Spleen (tissue), 11 donors: ENCODE measurements around the gene C1QTNF9. TPM values are rescaled to one million over a fixed set of nuclear protein-coding genes. Genes with fewer than 3 reads are reported as not detected.

Source experiments
- DNase-seq: peaks from one replicate; pipeline ENCODE4 v3.0.0-alpha.2; 2020
- H3K27ac ChIP-seq, 8 donors: fragments of 200-600 bp; sonication (generic) in 7 of 8; 1 replicate in 4 of 8; 2 replicates in 4 of 8; pipeline versions ENCODE4 v1.5.0 to v1.8.0; 2016 to 2021; ENCODE audit warnings: inconsistent platforms in 4 of 8, mild to moderate bottlenecking in 4 of 8, moderate library complexity in 1 of 8
- H3K27me3 ChIP-seq, 7 donors: fragments of 200-600 bp; sonication (generic) in 6 of 7; replicated peaks in 1 of 7; 1 replicate in 4 of 7; 2 replicates in 3 of 7; pipeline versions ENCODE4 v1.5.0 to v1.8.0; 2016 to 2021; ENCODE audit warnings: inconsistent platforms in 3 of 7, mild to moderate bottlenecking in 1 of 7
- H3K36me3 ChIP-seq, 6 donors: fragments of 200-600 bp; sonication (generic) in 5 of 6; 1 replicate in 4 of 6; 2 replicates in 2 of 6; pipeline versions ENCODE4 v1.5.0 to v1.8.0; 2016 to 2021; ENCODE audit warnings: inconsistent platforms in 2 of 6
- H3K4me1 ChIP-seq, 6 donors: fragments of 200-600 bp; sonication (generic) in 5 of 6; 1 replicate in 3 of 6; 2 replicates in 3 of 6; pipeline versions ENCODE4 v1.5.0 to v1.8.0; 2016 to 2021; ENCODE audit warnings: inconsistent platforms in 3 of 6
- H3K4me3 ChIP-seq, 8 donors: fragments of 200-600 bp; sonication (generic) in 7 of 8; 1 replicate in 4 of 8; 2 replicates in 4 of 8; pipeline versions ENCODE4 v1.5.0 to v1.8.0; 2016 to 2021; ENCODE audit warnings: inconsistent platforms in 4 of 8, mild to moderate bottlenecking in 4 of 8, moderate library complexity in 2 of 8
- H3K9me3 ChIP-seq, 8 donors: fragments of 200-600 bp; sonication (generic) in 7 of 8; 1 replicate in 4 of 8; 2 replicates in 4 of 8; pipeline versions ENCODE4 v1.5.0 to v1.8.0; 2016 to 2021; ENCODE audit warnings: inconsistent platforms in 4 of 8
- POLR2A ChIP-seq, 3 donors: fragments of 450-650 bp; IDR thresholded peaks; one replicate each; pipeline ENCODE4 v1.5.1; 2017; ENCODE audit warnings: antibody characterized with exemption in 3 of 3, mild to moderate bottlenecking in 1 of 3
- POLR2AphosphoS5 ChIP-seq, 3 donors: sonication (generic); formaldehyde crosslinking; IDR thresholded peaks; one replicate each; pipeline ENCODE4 v1.5.1; 2017; ENCODE audit warnings: antibody characterized with exemption in 3 of 3
- WGBS, 5 donors: extraction: QIAGEN DNeasy Blood & Tissue Kit in 3 of 5; methylation state at CpG; one replicate each; pipeline versions ENCODE4 v1.1.5 to v1.1.7; 2013 to 2018; 5-methylcytosine and 5-hydroxymethylcytosine counted together
- intact Hi-C: fragments of 100-400 bp; cut with DNase I; formaldehyde crosslinking; loops from one replicate; pipeline ENCODE4 v1.15.0; 2023; ENCODE audit warnings: low total_unique reads
- polyA plus RNA-seq, 3 donors: library from polyadenylated mRNA; stranded (reverse); fragments of 200-250 nt; gene quantifications; one replicate each; pipeline ENCODE4 v1.2.1, GENCODE V29; 2013
- total RNA-seq, 7 donors: library from RNA; depleted of rRNA in 3 of 7; stranded (reverse); fragments of >200 nt in 3 of 7; fragmentation: NEBNext Ultra II Directional in 4 of 7; extraction: Animal tissue kit (Norgen Biotek cat#: 25700) in 4 of 7; gene quantifications; one replicate each; pipeline versions ENCODE4 v1.1.0 to v1.2.1, GENCODE V29; 2016 to 2021
- TF ChIP-seq, protein P1 (sequence below), 11 experiments: fragments of 200-600 bp in 7 of 11; fragments of 450-650 bp in 4 of 11; sonication (generic) in 4 of 11; IDR thresholded peaks in 8 of 11; conservative IDR thresholded peaks in 3 of 11; 1 replicate in 7 of 11; 2 replicates in 4 of 11; pipeline versions ENCODE4 v1.4.0 to v1.8.0; 2016 to 2021; ENCODE audit warnings: antibody characterized with exemption in 11 of 11, inconsistent platforms in 4 of 11, mild to moderate bottlenecking in 1 of 11
- donor health status: healthy with polysubstance abuse.
- donor health status: DM: no; HTN: no; CAD: no; lungs with moderate emphysema.
- donor health status: DM: no; HTN: no; CAD: no.
- donor health status: Bipolar disorder and iron deficiency.
- donor health status: healthy.
- donor health status: DM: no; HTN: no; CAD: no.
- donor health status: DM: yes; HTN: yes; CAD: no.

The C1QTNF9 gene
- total and polyA plus RNA-seq, 10 donors = 0.15 to 0.72 (median 0.35) TPM; not detected in 5

DNA sequence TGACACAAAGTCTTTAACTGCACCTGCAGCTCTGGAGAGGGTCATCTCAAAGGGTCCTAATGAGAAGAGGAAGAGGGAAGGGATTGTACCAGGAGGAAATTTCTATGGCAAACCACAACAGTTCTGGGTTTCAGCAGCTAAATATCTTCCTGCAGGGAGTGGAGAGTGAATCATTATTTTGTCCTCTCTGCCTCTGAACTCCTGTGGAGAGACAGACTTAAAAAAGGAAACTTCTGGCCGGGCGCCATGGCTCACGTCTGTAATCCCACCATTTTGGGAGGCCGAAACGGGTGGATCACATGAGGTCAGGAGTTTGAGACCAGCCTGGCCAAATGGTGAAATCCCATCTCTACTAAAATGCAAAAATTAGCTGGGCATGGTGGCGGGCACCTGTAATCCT, 16.9 kb upstream of the C1QTNF9 start:
- TF ChIP-seq POLR2AphosphoS5 (IDR thresholded peaks at IDR 0.05) (no peak), POLR2A (IDR thresholded peaks at IDR 0.05) (no peak)
- TF ChIP-seq, protein P1, sequence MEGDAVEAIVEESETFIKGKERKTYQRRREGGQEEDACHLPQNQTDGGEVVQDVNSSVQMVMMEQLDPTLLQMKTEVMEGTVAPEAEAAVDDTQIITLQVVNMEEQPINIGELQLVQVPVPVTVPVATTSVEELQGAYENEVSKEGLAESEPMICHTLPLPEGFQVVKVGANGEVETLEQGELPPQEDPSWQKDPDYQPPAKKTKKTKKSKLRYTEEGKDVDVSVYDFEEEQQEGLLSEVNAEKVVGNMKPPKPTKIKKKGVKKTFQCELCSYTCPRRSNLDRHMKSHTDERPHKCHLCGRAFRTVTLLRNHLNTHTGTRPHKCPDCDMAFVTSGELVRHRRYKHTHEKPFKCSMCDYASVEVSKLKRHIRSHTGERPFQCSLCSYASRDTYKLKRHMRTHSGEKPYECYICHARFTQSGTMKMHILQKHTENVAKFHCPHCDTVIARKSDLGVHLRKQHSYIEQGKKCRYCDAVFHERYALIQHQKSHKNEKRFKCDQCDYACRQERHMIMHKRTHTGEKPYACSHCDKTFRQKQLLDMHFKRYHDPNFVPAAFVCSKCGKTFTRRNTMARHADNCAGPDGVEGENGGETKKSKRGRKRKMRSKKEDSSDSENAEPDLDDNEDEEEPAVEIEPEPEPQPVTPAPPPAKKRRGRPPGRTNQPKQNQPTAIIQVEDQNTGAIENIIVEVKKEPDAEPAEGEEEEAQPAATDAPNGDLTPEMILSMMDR (IDR thresholded peaks at IDR 0.05 in 8 of 11, conservative IDR thresholded peaks at IDR 0.05 in 3 of 11) = no peak
- Histone ChIP-seq H3K4me3 (no peak overlapping the region), H3K4me1 (peaks cover 0 to 24% (median 3%) of the 10 kb centered on the region in 6 donors), H3K27me3 (no peaks in the 10 kb centered on the region), H3K36me3 (peaks cover 15 to 100% (median 95%) of the 10 kb centered on the region in 6 donors), H3K27ac (peak overlapping the region in 1 of 8 donors; percentile 18), H3K9me3 (no peaks in the 10 kb centered on the region)
- WGBS, 5 donors = 90 to 92% (median 92%) methylated on average over 6 of the region's 6 CpGs
- no peak for DNase-seq
- intact Hi-C loops = no loop called here

DNA sequence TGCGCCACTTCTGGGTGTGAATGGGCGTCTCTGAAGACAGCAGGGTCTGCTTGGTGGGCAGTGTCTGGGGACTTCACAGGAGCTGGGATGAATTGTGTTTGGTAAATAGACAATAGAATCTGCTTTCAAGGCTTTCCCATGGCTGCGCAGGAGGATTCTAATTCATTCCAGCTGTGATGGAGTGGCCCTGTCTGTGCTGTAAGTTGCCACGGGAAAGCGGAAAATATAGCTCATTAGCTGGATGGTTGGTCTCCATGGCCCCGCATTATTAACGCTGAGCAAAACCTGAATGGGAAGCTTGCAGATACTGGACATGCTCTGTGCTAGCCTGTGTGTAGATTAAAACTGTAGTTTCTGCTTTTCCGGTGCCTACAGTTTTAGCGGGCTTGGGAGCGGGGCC, 15.6 kb upstream of the C1QTNF9 start:
- DNase-seq = no peak
- no peak for TF ChIP-seq POLR2A (IDR thresholded peaks at IDR 0.05)
- TF ChIP-seq, protein P1 (IDR thresholded peaks at IDR 0.05 in 8 of 11, conservative IDR thresholded peaks at IDR 0.05 in 3 of 11) = no peak
- TF ChIP-seq POLR2AphosphoS5 (IDR thresholded peaks at IDR 0.05) = no peak
- H3K27ac ChIP-seq = peak overlapping the region in 1 of 8 donors; percentile 5
- H3K36me3 ChIP-seq = peaks cover 15 to 100% (median 95%) of the 10 kb centered on the region in 6 donors
- H3K9me3 ChIP-seq = no peaks in the 10 kb centered on the region
- peaks cover 0 to 22% (median 3%) of the 10 kb centered on the region in 6 donors for H3K4me1 ChIP-seq
- 93 to 99% (median 97%) methylated on average over 10 of the region's 10 CpGs for WGBS, 5 donors
- H3K27me3 ChIP-seq = no peaks in the 10 kb centered on the region
- H3K4me3 ChIP-seq = no peak overlapping the region
- intact Hi-C loops = no loop called here

DNA sequence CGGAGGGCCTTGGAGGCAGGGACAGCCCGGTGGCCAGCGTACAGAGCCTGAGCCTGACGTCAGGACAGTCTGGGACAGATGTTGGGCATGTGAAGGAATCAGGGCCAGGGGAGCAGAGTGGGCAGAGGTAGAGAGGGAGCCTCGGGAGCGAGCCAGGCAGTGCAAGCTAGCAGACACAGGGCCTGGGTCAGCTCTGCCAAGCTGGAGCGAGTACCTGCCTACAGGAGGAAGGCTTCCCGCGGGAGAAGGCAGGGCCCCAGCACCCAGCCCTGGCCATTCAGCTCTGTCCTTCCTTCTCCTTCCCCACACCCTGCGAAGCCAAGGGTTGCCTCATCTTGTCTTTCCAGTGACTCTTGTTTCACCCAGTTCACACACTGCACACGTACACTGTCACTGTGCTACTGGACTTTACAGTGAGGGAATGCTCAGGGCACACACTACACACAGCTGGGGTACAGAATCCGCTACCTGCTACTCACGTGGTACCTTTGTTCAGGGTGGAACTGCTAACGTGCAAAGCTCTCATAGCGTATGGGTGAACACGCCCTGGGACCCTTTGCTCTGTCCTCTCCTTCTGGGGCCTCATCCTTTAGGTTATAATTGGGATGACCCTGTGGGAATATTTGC, 9.8 kb upstream of the C1QTNF9 start:
- WGBS, 5 donors = 89 to 92% (median 92%) methylated on average over 16 of the region's 16 CpGs
- Histone ChIP-seq H3K9me3 (no peaks in the 10 kb centered on the region), H3K4me1 (peaks cover 0 to 60% (median 26%) of the 10 kb centered on the region in 6 donors), H3K36me3 (peaks cover 4 to 100% (median 93%) of the 10 kb centered on the region in 6 donors), H3K27ac (peak overlapping the region in 7 of 8 donors; percentile 27 to 77 (median 64)), H3K27me3 (no peaks in the 10 kb centered on the region), H3K4me3 (no peak overlapping the region)
- intact Hi-C loops = no loop called here
- TF ChIP-seq, protein P1 (IDR thresholded peaks at IDR 0.05 in 8 of 11, conservative IDR thresholded peaks at IDR 0.05 in 3 of 11) = no peak
- no peak for TF ChIP-seq POLR2A (IDR thresholded peaks at IDR 0.05)
- TF ChIP-seq POLR2AphosphoS5 (IDR thresholded peaks at IDR 0.05) = peak; percentile 28 to 73 (median 33)
- DNase-seq = no peak

DNA sequence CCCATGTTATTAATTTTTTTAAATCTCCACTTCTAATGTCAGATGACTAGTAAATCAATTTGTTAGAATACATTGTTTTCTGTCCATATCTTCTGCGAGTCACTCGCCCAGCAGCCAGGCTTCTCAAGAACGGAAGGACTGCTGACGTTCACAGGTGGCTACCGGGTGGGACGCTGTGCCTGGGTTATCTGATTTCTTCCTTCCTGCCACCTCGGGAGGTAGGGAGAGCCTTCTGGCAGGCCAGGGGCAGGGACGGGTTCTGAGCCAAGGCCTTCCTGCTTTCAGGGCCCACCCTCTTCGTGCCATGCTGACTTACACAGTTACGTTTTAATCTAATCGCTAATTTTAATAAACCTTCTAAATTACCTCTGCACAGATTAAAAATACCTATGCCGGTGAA, 7.9 kb upstream of the C1QTNF9 start:
- intact Hi-C loops = no loop called here
- Histone ChIP-seq H3K9me3 (no peaks in the 10 kb centered on the region), H3K4me1 (peaks cover 0 to 69% (median 31%) of the 10 kb centered on the region in 6 donors), H3K27ac (peak overlapping the region in 7 of 8 donors; percentile 32 to 77 (median 65)), H3K27me3 (no peaks in the 10 kb centered on the region), H3K36me3 (peaks cover 4 to 100% (median 86%) of the 10 kb centered on the region in 6 donors), H3K4me3 (no peak overlapping the region)
- DNase-seq = peak; percentile 84
- 73 to 83% (median 80%) methylated on average over 12 of the region's 12 CpGs for WGBS, 5 donors
- TF ChIP-seq, protein P1 (IDR thresholded peaks at IDR 0.05 in 8 of 11, conservative IDR thresholded peaks at IDR 0.05 in 3 of 11) = no peak
- peak; percentile 68 to 85 (median 84) for TF ChIP-seq POLR2AphosphoS5 (IDR thresholded peaks at IDR 0.05)
